NCI-H1694 treated with DMSO at 0.1 percent for 48 hours (cell line): ENCODE results near the gene ANKFN1.
A peak's percentile ranks its signal among the peaks of the same experiment; 100 is the strongest.
"Not testable (repeated sequence)": the region's sequence is repeated elsewhere in the genome, so short reads cannot be mapped to it uniquely, and the experiment has no call there.

Experiments used
- DNase-seq: peaks from one replicate; lab custom pipeline; 2025; lab: John Stamatoyannopoulos, UW

Gene ANKFN1

DNA sequence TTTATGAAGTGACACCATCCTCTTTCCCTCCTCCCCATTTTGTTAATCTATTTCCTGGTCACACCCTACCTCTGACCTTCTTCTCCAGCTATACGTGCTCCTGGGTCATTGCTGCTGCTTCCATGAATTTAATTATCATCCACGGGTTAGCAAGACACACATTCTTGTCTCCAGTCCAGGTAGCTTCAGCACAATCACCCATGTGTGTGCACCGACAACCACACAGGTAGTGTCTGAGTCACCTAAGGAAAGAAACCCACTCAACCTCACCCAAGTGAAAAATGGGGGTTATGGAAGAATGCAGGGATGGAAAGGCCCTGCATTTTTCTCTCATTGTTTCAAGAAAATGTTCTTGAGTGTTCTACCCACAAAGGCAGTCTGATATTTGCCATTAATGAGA lies 135.5 kb downstream of the ANKFN1 start:
- not testable (repeated sequence) for DNase-seq

- DNase-seq = no peak
These were observed 136.0 kb downstream of the ANKFN1 start for GRCh38 chr17:56289321-56289720.

DNA sequence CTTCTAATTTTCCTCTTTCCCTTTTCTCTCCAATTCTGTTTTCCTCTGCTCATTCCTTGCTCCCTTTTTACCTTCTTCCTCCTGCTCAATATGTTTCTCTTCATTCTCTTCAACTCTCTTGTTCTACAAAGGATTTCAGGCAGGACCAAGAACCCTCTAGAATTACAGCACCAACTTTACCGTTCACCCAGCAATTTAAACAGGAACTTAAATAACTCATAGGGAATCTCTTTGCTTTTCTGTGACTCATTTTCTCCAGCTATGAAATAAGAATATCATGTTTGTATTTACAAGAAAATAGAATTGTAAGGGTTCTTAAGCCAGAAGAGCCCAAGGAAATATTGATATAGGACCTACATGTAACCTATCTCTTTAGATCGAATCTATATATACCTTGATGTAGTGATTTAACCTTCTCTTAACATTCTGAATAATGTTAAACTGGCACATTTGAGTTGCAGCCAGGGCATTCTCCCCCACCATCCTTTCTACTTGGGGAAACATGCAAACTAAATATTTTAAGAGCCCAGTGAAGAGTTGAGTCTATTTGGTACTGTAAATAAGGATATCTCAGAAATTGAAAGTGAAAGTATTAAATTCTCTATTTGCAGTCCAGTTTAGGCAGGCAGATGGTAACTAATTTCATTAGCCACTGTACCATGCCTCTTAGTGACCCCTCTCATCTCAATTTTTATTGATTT lies 137.0 kb downstream of the ANKFN1 start:
- DNase-seq = no peak

DNA sequence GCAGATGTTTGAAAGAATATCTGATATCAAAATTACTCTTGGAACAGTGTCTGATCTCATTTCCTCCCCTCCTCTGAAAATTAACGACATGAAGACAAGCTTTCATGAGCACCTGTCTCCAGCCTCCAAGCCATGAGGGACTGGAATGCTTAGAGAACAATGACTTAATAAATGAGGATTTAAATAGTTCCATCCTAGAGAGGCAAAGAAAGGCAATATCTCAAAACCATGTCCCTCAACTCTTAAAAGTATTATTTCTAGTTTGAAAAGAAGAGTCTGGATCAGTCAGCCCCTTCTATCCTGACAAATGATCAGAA lies 137.5 kb downstream of the ANKFN1 start:
- no peak for DNase-seq

GRCh38 chr17:56291226-56291805 lies 138.0 kb downstream of the ANKFN1 start:
- no peak for DNase-seq

GRCh38 chr17:56292010-56292409 lies 138.7 kb downstream of the ANKFN1 start:
- no peak for DNase-seq

GRCh38 chr17:56292578-56292977 lies 139.3 kb downstream of the ANKFN1 start:
- no peak for DNase-seq

GRCh38 chr17:56297184-56297583 lies 143.9 kb downstream of the ANKFN1 start:
- DNase-seq = no peak

DNA sequence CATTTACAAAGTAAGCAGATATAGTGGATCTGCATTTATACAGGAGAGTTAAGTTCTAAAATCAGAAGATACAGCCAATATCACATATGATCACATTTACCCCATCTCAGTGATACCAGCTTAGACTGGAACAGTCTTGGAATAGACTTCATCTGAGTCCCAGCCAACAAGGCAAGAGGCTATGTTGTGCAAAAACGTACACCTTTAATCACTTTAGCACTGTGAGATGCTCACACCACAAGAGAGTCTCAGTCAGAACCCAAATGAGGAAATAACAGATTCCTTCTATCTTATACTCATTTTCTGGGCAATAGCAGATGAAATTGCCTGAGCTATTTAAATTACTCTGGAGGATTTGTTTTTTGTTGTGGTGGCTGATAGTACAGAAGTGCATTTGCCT lies 145.6 kb downstream of the ANKFN1 start:
- no peak for DNase-seq

DNA sequence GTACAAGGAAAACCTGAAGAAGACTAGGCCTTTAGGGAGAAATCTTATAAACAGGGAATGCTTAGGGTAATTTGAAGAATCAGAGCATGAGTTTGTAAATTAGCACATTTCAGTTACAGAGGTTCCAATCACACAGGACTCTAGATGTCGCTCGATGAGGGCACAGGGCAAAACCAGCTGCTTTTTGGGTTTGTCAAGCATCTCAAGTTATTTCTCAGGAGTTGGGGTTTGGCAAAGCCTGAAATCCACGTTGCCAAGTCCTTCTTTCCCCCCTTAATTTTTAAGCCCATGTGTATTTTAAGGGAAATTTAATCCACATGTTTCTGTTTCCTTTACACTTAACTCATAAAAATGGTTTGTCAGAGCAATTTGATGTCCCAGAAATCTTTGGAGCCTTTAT lies 146.9 kb downstream of the ANKFN1 start:
- DNase-seq = no peak

DNA sequence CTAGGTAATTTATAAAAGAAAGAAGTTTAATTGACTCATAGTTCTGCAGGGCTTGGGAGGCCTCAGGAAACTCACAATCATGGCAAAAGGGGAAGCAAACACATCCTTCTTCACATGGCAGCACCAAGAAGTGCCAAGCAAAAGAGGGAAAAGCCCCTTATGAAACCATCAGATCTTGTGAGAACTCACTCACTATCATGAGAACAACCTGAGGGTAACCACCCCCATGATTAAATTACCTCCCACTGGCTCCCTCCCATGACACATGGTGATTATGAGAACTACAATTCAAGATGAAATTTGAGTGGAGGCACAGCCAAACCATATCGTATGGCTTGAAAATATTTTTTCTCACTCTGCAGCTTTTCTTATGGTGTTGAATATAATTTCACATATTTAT lies 151.7 kb downstream of the ANKFN1 start:
- no peak for DNase-seq

DNA sequence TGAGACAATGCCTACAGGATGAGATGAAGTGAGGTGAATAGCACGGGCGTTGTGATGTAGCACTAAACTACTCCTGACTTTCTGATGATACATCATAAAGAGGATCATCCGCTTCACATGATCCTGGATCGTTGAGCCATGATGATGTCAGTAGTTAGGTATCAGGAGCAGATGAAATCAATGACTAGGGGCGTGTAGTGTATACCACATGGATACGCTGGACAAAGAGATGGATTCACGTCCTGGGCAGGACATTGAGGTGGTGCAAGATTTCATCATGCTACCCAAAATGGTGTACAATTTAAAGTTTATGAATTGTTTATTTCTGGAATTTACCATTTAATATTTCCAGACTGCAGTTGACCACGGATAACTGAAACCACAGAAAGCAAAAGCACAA lies 156.6 kb downstream of the ANKFN1 start:
- no peak for DNase-seq

DNA sequence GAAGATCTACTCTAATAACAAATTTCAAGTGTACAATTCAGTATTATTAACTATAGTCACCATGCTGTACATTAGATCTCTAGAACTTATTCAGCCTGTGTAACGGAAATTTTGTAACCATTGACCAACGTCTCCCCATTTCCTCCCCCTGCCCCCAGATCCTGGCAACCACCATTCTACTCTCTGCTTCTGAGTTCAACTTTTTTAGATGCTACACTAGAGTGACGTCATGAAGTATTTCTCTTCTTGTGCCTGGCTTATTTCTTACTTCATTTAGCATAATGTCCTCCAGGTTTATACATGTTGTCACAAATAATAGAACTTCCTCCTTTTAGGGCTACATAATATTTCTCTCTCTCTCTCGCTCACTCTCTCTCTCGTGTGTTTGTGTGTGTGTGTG lies 157.5 kb downstream of the ANKFN1 start:
- DNase-seq = no peak

- DNase-seq = no peak
These were observed 159.9 kb downstream of the ANKFN1 start for GRCh38 chr17:56313201-56313600.

DNA sequence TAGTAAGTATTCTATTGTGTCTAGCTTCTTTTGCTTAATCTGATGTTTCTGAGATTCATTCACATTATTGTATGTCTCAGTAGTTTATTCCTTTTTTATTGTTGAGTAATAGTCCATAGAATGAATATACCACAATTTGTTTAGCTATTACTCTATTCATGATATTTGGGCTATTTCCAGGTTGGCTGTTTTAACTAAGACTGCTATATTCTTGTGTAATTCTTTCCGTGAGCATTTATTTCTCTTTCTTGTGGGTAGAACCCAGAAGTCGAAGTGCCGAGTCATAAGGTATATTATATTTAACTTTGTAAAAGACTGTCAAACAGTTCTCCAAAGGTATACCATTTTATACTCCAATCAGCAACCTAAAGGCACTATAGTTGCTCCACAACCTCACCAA lies 160.8 kb downstream of the ANKFN1 start:
- no peak for DNase-seq

DNA sequence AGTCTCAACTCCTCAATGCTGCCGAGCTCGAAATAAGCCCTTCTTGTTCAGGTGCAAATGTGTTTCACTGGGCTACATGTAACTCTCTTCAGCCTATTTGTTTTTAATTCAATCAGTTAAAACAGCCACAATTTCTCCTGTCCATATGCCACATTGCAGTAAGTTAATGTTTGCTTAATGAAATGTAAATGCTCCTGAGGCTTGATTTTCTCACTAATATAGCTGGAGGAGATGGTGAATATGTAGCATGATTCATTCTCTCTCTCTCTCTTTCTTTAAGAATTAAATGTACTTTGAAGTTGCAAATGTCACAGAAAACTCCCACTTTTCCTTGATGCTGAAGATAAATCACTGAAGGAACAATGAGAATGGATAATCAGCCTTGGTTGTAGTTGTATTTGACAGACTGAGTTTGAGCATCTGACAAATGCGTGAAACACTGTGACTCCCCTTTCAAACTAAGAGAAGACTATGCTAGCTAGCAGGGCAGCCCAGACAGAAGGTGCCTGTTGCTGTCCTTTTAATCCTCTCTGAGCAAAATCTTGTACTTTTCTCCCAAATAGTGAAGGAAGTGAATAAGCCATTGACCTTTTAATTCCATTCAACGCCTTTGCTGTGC lies 161.8 kb downstream of the ANKFN1 start:
- no peak for DNase-seq

- DNase-seq = no peak
These were observed 163.3 kb downstream of the ANKFN1 start for GRCh38 chr17:56316604-56317003.

GRCh38 chr17:56317351-56318208 lies 164.3 kb downstream of the ANKFN1 start:
- no peak for DNase-seq

- peak; percentile 80 for DNase-seq
These were observed 166.3 kb downstream of the ANKFN1 start for GRCh38 chr17:56319531-56319930.

DNA sequence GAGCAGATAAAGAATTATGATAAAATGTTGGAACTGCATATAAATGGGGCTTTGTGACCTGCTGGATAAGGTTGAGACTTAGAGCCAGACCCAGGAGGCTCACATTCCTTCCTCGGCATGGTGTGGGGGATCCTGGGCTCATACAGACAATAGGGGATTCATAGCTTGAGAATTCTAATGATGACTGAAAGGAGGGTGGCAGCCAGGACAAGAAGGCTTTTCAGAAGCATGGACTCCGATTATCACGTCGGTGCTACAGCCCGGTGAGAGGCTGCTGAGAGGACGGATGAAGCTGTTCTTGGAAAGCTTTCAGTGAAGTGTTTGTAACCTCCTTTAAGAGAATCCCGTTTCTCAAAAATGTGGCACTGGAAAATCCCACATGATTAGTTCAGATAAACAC lies 167.2 kb downstream of the ANKFN1 start:
- no peak for DNase-seq

GRCh38 chr17:56322991-56323390 lies 169.7 kb downstream of the ANKFN1 start:
- no peak for DNase-seq

DNA sequence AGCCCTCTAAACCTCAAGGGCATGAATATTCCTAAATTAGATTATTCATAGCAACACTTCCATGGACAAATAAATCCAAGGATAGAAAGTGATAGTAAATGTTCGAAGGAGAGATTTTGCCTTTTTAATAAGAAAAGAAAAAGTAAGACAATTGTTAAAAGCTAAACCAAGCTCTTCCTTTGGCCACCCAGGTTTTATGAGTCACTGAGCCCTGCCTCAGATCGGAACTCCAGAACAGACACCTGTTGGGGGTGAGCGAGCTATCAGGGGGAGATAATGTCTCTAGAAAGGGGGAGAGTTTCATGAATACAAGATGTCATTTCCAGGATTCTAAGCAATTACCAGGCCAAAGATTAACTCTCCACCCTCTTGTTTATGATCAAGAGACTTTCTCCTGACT lies 171.4 kb downstream of the ANKFN1 start:
- DNase-seq = no peak
